Thoracic aorta (tissue), 2 donors: ENCODE data around the gene HOXD10. TPM values are rescaled to one million over a fixed set of nuclear protein-coding genes. Genes with fewer than 3 reads are reported as not detected.

Experiments used
- ATAC-seq: fragments of 150-250 bp; one replicate; pipeline ENCODE4 v1.8.0; 2017; ENCODE audit warnings: low read depth; ENCODE audit not compliant: insufficient number of reproducible peaks, low FRiP score
- DNase-seq: peaks from one replicate; pipeline ENCODE4 v3.0.0-alpha.2; 2020; ENCODE audit warnings: low spot score
- H3K27ac ChIP-seq, 2 donors: fragments of 200-600 bp; sonication (generic); 1 replicate in 1 of 2; 2 replicates in 1 of 2; pipeline ENCODE4 v1.5.1; 2016; ENCODE audit warnings: mild to moderate bottlenecking in 2 of 2, moderate library complexity in 2 of 2
- H3K27me3 ChIP-seq: fragments of 200-600 bp; sonication (generic); replicated peaks from 2 replicates; pipeline ENCODE4 v1.6.0; 2016; ENCODE audit warnings: mild to moderate bottlenecking; ENCODE audit not compliant: insufficient read depth
- H3K36me3 ChIP-seq: fragments of 200-600 bp; sonication (generic); one replicate; pipeline ENCODE4 v1.5.1; 2016
- H3K4me1 ChIP-seq, 2 donors: fragments of 200-600 bp; sonication (generic); 1 replicate in 1 of 2; 2 replicates in 1 of 2; pipeline versions ENCODE4 v1.5.1 to v1.6.0; 2016; ENCODE audit warnings: low read depth in 2 of 2, mild to moderate bottlenecking in 1 of 2; ENCODE audit not compliant: control insufficient read depth in 1 of 2
- H3K4me3 ChIP-seq: fragments of 200-600 bp; sonication (generic); 2 replicates; pipeline ENCODE4 v1.5.1; 2016; ENCODE audit warnings: mild to moderate bottlenecking
- H3K9me3 ChIP-seq: fragments of 200-600 bp; sonication (generic); 2 replicates; pipeline ENCODE4 v1.5.1; 2016
- total RNA-seq, 2 donors: library from RNA; depleted of rRNA; stranded (reverse); fragments of >200 nt; gene quantifications; one replicate each; pipeline versions ENCODE4 v1.1.0 to v1.2.3, GENCODE V29; 2016
- TF ChIP-seq, protein P1 (sequence below): fragments of 200-600 bp; sonication (generic); IDR thresholded peaks from one replicate; pipeline ENCODE4 v1.5.1; 2019; ENCODE audit warnings: antibody characterized with exemption

HOXD10 gene
- not detected for total RNA-seq

DNA sequence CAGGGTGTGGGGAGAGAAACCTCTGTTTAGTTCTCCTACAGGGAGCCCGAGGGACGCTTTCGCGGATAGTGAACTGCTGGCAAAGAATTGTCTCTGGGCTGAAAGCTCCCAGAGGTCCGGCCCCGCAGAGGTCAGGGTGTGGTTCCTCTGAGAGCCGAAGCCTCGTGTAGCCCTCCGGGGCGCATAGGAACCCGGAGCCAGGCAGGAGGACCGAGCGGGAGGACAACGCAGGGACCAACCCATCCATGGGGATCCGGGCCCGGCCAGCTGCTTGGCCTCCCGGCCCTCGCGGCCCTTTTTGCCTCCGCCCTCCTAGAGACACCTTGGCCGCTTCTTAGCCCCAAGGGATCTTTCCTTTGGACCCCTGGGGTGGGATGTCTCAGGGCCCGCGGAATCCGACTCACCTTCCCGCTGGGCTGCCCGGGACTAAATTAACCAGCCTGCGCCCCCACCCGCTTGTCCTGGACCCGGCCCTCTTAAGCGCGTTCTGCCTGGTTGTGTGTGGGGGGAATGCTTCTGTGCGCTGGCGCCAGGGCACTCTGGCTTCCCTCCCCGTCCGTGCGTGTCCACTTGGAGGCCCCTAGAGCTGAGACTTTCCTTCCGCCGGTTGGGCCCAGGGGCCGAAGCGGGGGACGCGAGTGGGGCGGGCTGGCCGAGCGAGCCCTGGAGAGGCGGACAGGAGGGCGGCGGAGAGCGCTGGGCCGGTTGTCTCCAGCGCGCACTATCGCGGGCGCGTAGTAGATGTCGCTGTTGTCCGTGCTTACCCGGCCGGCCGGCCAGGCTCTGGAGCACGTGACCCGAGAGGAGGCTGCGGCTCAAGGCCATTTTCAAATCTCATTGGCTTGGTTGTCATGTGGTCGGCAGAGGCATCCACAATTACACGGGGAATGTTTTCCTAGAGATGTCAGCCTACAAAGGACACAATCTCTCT lies at the start of gene HOXD10:
Gene HOXD10, plus strand, starts transcription at position 896 of the 931 bp plus-strand sequence. CDS start 56 bp downstream, outside the sequence.
- Histone ChIP-seq H3K4me1 (peaks cover 0 to 6% of the 10 kb centered on the region in 2 donors), H3K27me3 (peaks cover 58% of the 10 kb centered on the region), H3K27ac (no peak within 1 kb of the TSS), H3K36me3 (no peaks in the 10 kb centered on the region), H3K4me3 (no peak within 1 kb of the TSS), H3K9me3 (no peaks in the 10 kb centered on the region)
- no peak for ATAC-seq
- TF ChIP-seq, protein P1, sequence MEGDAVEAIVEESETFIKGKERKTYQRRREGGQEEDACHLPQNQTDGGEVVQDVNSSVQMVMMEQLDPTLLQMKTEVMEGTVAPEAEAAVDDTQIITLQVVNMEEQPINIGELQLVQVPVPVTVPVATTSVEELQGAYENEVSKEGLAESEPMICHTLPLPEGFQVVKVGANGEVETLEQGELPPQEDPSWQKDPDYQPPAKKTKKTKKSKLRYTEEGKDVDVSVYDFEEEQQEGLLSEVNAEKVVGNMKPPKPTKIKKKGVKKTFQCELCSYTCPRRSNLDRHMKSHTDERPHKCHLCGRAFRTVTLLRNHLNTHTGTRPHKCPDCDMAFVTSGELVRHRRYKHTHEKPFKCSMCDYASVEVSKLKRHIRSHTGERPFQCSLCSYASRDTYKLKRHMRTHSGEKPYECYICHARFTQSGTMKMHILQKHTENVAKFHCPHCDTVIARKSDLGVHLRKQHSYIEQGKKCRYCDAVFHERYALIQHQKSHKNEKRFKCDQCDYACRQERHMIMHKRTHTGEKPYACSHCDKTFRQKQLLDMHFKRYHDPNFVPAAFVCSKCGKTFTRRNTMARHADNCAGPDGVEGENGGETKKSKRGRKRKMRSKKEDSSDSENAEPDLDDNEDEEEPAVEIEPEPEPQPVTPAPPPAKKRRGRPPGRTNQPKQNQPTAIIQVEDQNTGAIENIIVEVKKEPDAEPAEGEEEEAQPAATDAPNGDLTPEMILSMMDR = no peak
- DNase-seq = no peak

DNA sequence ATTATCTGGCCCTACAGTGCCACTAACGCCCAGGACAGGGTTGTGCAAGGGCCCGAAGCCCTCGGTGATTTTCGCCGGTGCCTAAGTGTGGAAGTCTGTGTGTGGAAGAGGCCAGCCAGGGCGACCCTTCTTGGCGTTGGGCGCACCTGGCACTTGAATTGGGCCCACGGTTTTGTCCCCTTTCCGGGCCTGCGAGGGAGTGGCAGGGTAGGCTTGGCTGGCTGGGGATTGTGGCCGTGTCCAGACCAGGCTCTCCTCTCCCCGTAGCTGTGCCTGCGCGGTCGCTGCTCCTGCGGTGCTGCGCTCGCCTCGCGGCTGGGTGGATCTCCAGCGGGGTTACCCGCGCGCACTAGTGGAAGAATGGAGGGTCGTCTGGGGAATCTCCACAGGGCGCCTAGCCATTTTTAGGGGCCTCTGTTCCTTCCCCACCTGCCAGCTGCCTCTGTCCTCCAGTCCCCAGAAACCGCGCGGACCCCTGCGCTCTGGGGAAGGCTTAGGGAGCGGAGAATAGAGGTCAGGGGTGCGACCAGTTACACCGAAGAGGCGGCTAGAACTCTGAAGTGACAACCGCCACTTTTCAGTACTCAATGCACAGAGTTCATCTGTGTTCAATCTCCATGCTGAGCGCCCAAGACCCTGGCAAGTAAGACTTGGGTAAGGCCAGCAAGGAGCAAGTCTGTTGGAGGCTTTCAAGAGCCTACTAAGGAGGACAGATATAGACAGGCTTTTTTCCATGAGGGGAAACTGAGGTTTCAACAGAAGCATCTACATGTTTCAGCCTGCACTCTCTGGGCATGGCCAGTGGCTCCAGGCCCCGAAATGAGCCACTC lies 48.8 kb upstream of the HOXD10 start:
- Histone ChIP-seq H3K9me3 (no peaks in the 10 kb centered on the region), H3K36me3 (no peaks in the 10 kb centered on the region), H3K27ac (no peak overlapping the region), H3K27me3 (peaks cover 25% of the 10 kb centered on the region), H3K4me1 (peaks cover 14 to 22% of the 10 kb centered on the region in 2 donors), H3K4me3 (peak overlapping the region; percentile 59)
- TF ChIP-seq, protein P1 = no peak
- no peak for DNase-seq
- ATAC-seq = no peak

DNA sequence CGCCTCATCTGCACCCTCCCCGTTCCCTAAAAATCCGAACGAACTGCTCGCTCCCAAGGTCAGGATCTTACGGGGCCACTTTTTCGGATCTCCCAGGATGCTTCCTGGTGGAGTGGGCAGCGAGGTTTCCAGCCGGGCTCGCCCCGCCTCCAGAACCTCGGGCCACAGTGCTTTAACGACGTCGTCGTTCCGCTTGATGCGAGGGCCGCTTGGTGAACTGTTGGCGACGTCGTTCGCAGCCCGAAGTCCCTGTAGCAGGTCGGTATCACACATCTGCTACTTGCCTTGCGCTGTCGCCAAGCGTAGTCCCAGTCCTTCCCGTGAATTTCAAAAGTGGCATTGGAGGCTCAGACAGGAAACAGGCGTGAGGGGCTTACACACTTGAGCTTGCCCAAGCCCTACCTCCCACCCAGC lies 48.2 kb upstream of the HOXD10 start:
- Histone ChIP-seq H3K27me3 (peaks cover 31% of the 10 kb centered on the region), H3K27ac (no peak overlapping the region), H3K4me1 (peaks cover 14 to 22% of the 10 kb centered on the region in 2 donors), H3K4me3 (peak overlapping the region; percentile 12), H3K36me3 (no peaks in the 10 kb centered on the region), H3K9me3 (no peaks in the 10 kb centered on the region)
- TF ChIP-seq, protein P1 = no peak
- no peak for DNase-seq
- ATAC-seq = no peak

DNA sequence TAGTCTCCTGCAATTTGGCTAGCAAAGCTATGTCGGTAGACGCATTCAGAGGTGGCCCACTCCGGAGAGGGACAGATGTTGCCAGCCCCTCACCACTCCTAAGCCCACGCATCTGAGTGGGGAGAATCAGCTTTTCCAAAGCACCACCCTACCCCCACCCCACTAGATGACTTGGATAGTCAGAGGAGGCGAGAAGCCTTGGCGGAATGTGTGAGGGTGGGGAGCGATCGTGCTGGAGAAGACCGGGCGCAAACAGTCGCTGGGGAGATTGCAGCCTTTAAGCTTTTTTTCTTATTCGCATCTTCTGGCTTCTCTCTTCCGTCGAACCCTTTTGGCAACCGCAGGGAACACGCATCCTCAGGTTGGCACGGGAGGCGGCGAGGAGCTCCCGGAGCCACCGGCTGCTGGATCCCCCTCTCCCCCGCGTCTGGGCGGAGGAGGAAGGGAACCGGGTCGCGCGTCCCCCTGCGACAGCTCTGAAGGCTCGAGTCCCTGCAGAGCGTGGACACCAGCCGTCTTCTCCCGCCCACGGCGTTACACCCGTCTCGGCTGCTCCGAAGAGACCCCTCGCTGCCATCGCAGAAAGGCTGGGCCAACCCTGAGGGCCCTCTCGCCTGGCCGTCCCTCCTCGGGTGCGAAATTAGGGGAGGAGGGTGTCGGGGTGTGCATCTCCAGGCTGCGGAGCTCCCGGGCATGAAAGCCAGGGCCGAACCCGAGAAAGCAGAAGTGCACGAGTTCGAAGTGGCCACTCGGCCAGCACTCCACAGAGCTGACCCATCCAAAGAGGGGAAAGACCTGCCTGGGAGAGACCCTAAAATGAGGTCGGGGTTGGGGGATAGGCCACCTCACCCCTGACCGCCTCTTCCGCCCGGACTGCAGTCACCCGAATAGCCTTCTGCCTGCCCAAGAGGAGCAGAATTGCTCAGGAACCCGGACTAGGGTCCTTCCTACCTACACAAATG lies 45.0 kb upstream of the HOXD10 start:
- Histone ChIP-seq H3K4me3 (no peak overlapping the region), H3K36me3 (no peaks in the 10 kb centered on the region), H3K27ac (no peak overlapping the region), H3K4me1 (peaks cover 14 to 22% of the 10 kb centered on the region in 2 donors), H3K9me3 (no peaks in the 10 kb centered on the region), H3K27me3 (peaks cover 56% of the 10 kb centered on the region)
- no peak for ATAC-seq
- DNase-seq = no peak
- TF ChIP-seq, protein P1 = no peak
